ENCODE results near the gene NXPH2. TPM values are rescaled to one million over a fixed set of nuclear protein-coding genes. Genes with fewer than 3 reads are reported as not detected.

The NXPH2 gene
- total and polyA plus RNA-seq, 9 of the 15 experiments (the other 6 are each of a cell fraction or from before 2014, with no cell fraction given), result not detected

GRCh38 chr2:138621139-138621538 is 159.1 kb downstream of the NXPH2 start (continued):
- no peak for TF ChIP-seq CHD7 (IDR thresholded peaks at IDR 0.05; ENCODE audit: low read depth, low read length)
- no peak for TF ChIP-seq CGGBP1 (CRISPR knock-in tag; IDR thresholded peaks at IDR 0.05)
- TF ChIP-seq ESRRB (CRISPR knock-in tag; IDR thresholded peaks at IDR 0.05; ENCODE audit: borderline replicate concordance), result no peak
- no peak for TF ChIP-seq CTBP1 (IDR thresholded peaks at IDR 0.05; ENCODE audit: borderline replicate concordance)
- no peak for TF ChIP-seq ZNF518B (CRISPR knock-in tag; IDR thresholded peaks at IDR 0.05)
